ENCODE results near the gene CEP350.

- TF ChIP-seq MXI1 (IDR thresholded peaks at IDR 0.05; ENCODE audit: low read depth, low read length) (no peak), E2F4 (IDR thresholded peaks at IDR 0.05; ENCODE audit: low read depth, low read length) (no peak), ZNF24 (IDR thresholded peaks at IDR 0.05) (no peak), CTCF (IDR thresholded peaks at IDR 0.05 in 2 of 3, conservative IDR thresholded peaks at IDR 0.05 in 1 of 3; ENCODE audit: control insufficient read depth in 2 of 3, extremely low read depth in 1 of 3, insufficient read depth in 1 of 3, low read depth in 3 of 3, low read length in 3 of 3) (no peak), CREB1 (IDR thresholded peaks at IDR 0.05; ENCODE audit: low read depth) (no peak), CEBPB (IDR thresholded peaks at IDR 0.05; ENCODE audit: borderline replicate concordance in 1 of 2, low read depth in 2 of 2, low read length in 2 of 2) (no peak)
Observed at GRCh38 chr1:179969962-179970361, 15.4 kb downstream of the CEP350 start.

All from GM12878 (cell line).